T-helper 17 cell (primary cell): ENCODE results near the gene DTL. TPM values are rescaled to one million over a fixed set of nuclear protein-coding genes. Genes with fewer than 3 reads are reported as not detected.
A peak's percentile ranks its signal among the peaks of the same experiment; 100 is the strongest.
"Not testable (repeated sequence)": the region's sequence is repeated elsewhere in the genome, so short reads cannot be mapped to it uniquely, and the experiment has no call there.

ENCODE experiments used
- ATAC-seq: fragments of 150-1000 bp; cut with Tn5 transposase; 2 replicates; pipeline ENCODE4 v1.10.0; 2021; ENCODE audit warnings: mild to moderate bottlenecking, moderate library complexity
- DNase-seq, 3 donors: peaks; one replicate each; pipeline versions ENCODE4 v3.0.0 to v3.0.0-alpha.2; 2020 to 2021
- H3K9me3 ChIP-seq: one replicate; pipeline ENCODE4 v1.7.0; 2013; ENCODE audit warnings: low read length, mild to moderate bottlenecking; ENCODE audit not compliant: control insufficient read depth, poor library complexity, severe bottlenecking
- H3K27ac Mint-ChIP-seq: one replicate; pipeline ENCODE4 v1.8.0; 2022; ENCODE audit warnings: mild to moderate bottlenecking, moderate library complexity, mixed read lengths
- H3K27me3 Mint-ChIP-seq: one replicate; pipeline ENCODE4 v1.8.0; 2022; ENCODE audit warnings: mixed read lengths
- H3K36me3 Mint-ChIP-seq: one replicate; pipeline ENCODE4 v1.8.0; 2022; ENCODE audit warnings: low read depth, mixed read lengths
- H3K4me1 Mint-ChIP-seq: one replicate; pipeline ENCODE4 v1.8.0; 2022; ENCODE audit warnings: mild to moderate bottlenecking, mixed read lengths
- H3K4me3 Mint-ChIP-seq: one replicate; pipeline ENCODE4 v1.8.0; 2022; ENCODE audit warnings: mild to moderate bottlenecking, moderate library complexity, mixed read lengths
- total RNA-seq, 4 donors: library from RNA in 2 of 4; stranded (reverse) in 2 of 4; gene quantifications; one replicate each; pipeline ENCODE4 v1.2.3 and lab custom pipeline; 2022 to 2026

Gene DTL
- total RNA-seq, 2 donors from 2014 or later = 0.72 to 1.7 TPM

DNA sequence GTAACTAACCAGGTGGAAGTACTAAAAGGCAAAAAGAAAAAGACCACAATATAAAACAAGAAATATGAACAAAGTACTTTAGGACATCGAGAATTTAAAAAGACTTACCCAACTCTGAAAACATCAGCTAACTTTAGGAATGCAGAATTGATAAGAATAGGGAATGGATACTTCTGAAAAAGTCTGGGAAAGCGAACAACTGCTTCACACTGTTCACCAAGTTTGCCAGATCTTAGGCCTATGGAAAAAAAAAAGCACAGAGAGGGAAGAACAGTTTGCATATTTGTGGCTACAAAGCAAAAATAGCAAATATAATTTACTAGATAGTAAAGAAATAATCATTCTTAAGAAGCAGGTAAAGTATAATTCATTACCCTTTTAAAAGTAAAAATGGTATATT, 14.6 kb upstream of the DTL start:
- ATAC-seq = no peak
- H3K27me3 Mint-ChIP-seq = no peaks in the 10 kb centered on the region
- no peak overlapping the region for H3K4me3 Mint-ChIP-seq
- no peak for DNase-seq
- peaks cover 2% of the 10 kb centered on the region for H3K36me3 Mint-ChIP-seq
- H3K4me1 Mint-ChIP-seq = peaks cover 5% of the 10 kb centered on the region
- no peaks in the 10 kb centered on the region for H3K9me3 ChIP-seq
- peak overlapping the region; percentile 29 for H3K27ac Mint-ChIP-seq

- H3K36me3 Mint-ChIP-seq = peaks cover 2% of the 10 kb centered on the region
- H3K4me1 Mint-ChIP-seq = peaks cover 8% of the 10 kb centered on the region
- no peak for DNase-seq
- no peaks in the 10 kb centered on the region for H3K27me3 Mint-ChIP-seq
- no peaks in the 10 kb centered on the region for H3K9me3 ChIP-seq
- H3K27ac Mint-ChIP-seq = no peak overlapping the region
- no peak overlapping the region for H3K4me3 Mint-ChIP-seq
- no peak for ATAC-seq
These were observed 14.0 kb upstream of the DTL start for GRCh38 chr1:212021563-212021962.

DNA sequence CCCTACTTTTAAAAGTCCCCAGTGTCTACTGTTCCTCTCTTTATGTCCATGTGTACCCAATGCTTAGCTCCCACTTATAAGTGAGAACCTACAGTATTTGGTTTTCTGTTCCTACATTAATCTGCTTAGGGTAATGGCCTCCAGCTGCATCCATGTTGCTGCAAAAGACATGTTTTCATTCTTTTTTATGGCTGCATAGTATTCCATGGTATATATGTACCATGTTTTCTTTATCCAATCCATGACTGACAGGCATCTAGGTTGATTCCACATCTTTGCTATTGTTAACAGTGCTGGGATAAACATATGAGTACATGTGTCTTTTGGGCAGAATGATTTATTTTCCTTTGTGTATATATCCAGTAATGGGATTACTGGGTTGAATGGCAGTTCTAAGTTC, 12.6 kb upstream of the DTL start:
- H3K4me1 Mint-ChIP-seq = peaks cover 14% of the 10 kb centered on the region
- not testable (repeated sequence) for H3K9me3 ChIP-seq, ATAC-seq, H3K4me3 Mint-ChIP-seq, H3K36me3 Mint-ChIP-seq, H3K27me3 Mint-ChIP-seq, H3K27ac Mint-ChIP-seq, DNase-seq

DNA sequence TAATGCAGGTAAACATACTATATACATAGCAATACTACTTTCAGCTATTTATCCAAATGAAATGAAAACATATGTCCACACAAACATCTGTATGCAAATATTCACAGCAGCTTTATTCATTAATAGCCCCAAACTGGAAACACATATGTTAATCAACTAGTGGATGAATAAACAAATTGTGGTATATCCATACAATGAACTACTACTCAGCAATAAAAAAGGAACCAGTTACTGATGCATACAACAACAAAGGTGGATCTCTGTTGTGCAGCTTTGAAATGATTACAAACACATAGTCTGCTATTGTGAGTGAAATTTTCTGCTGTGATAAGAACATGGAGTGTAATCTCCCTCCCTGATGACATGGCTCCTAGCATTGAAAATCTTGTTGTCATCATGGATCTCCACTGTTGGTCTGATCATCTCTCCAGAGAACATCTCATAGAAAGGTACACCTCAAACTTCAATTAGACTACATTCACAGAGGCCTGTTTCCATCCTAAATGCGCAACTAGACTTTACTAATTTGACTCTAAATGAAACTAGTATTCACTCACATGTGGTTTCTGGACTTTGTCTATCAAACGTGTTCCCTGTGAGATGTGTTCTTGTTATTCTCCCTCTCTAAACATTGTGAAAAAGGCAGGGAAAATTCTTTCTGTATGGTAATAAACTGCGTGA, 10.9 kb upstream of the DTL start:
- Mint-ChIP-seq H3K4me1 (peaks cover 17% of the 10 kb centered on the region), H3K27me3 (no peaks in the 10 kb centered on the region), H3K36me3 (no peaks in the 10 kb centered on the region), H3K4me3 (no peak overlapping the region), H3K27ac (no peak overlapping the region)
- DNase-seq (no peak), ATAC-seq (no peak)
- H3K9me3 ChIP-seq = no peaks in the 10 kb centered on the region

DNA sequence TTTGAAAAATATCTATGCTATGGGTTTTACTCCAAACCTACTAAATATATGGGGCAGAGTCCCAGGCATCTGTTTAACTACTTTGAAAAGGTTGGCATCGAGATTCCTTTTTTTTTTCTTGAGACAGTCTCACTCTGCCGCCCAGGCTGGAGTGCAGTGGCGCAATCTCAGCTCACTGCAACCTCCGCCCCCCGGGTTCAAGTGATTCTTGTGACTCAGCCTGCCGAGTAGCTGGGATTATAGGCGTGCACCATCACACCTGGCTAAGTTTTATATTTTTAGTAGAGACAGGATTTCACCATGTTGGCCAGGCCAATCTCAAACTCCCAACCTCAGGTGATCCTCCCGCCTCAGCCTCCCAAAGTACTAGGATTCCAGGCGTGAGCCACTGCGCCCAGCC, 7.8 kb upstream of the DTL start:
- not testable (repeated sequence) for DNase-seq, H3K9me3 ChIP-seq, H3K36me3 Mint-ChIP-seq, H3K4me3 Mint-ChIP-seq, H3K27me3 Mint-ChIP-seq, ATAC-seq
- Mint-ChIP-seq H3K4me1 (peaks cover 36% of the 10 kb centered on the region), H3K27ac (peak overlapping the region; percentile 39)

DNA sequence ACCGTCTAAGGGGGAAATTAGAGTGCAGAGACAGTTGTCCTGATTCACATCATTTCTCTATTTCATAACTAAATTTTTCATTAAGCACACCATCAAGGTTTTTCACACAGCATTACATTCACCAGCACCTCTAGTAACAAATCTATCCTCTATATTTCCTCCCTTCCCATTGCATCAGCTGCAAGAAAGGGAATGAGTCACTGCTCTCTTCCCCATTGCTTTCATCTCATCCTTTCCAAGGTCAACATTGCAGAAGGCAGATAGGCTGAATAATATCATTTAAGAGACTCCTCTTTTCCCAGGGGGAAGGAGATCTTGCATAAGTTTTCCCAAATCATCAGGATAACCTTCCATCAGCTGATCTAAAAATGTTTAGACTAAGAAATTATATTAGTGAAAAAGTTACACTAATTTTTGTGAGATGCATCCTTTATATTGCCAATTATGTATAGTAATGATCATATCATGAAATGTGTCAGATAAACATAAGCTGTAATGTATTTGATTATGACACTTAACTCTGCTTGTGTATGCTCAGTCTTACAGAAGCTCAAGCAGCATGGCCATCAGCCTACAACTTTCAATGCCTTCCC, 4.5 kb upstream of the DTL start:
- H3K4me1 Mint-ChIP-seq = peaks cover 50% of the 10 kb centered on the region
- DNase-seq = no peak
- no peaks in the 10 kb centered on the region for H3K27me3 Mint-ChIP-seq
- no peak for ATAC-seq
- no peak overlapping the region for H3K4me3 Mint-ChIP-seq
- H3K9me3 ChIP-seq = no peaks in the 10 kb centered on the region
- no peak overlapping the region for H3K27ac Mint-ChIP-seq
- H3K36me3 Mint-ChIP-seq = peaks cover 5% of the 10 kb centered on the region

DNA sequence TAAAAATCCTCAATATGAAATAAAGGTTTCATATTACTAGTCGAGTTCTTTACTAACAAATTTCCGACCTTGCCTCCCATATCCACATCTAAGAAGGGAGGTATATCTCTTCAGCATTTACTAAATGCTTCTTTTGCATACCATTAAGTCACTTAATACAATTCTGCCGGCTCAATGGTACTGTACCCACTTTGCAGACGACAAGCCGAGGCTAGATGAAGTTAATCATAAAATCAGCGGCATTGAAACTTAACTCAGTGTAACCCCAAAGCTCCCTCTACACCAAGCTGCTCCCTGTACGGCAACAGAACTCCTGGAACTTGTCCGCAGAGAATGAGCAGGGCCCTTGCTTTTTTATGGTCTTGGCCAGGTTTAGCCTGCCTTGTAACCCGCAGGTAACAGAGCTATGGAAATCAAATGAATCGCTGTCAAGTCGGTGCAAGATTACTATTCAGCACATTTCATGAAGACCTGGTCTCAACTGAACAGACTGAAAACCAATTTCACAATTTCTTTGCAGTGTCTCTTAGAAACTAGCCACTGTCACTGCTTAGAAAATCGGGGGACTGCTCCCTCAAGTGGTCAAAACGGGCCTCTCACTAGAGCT, 929 bp upstream of the DTL start:
- peaks cover 51% of the 10 kb centered on the region for H3K4me1 Mint-ChIP-seq

GRCh38 chr1:212035835-212036605, 472 bp downstream of the DTL start:
- Mint-ChIP-seq H3K4me1 (peaks cover 48% of the 10 kb centered on the region), H3K27ac (peak overlapping the region; percentile 98), H3K36me3 (peaks cover 5% of the 10 kb centered on the region), H3K4me3 (peak overlapping the region; percentile 96), H3K27me3 (no peaks in the 10 kb centered on the region)
- no peaks in the 10 kb centered on the region for H3K9me3 ChIP-seq
- ATAC-seq = no peak
- DNase-seq = no peak

More for the DNA sequence above, 929 bp upstream of the DTL start:
- Mint-ChIP-seq H3K4me3 (peak overlapping the region; percentile 96), H3K27ac (peak overlapping the region; percentile 98), H3K36me3 (peaks cover 5% of the 10 kb centered on the region), H3K27me3 (no peaks in the 10 kb centered on the region)
- DNase-seq (no peak), ATAC-seq (peak; percentile 1)
- H3K9me3 ChIP-seq = no peaks in the 10 kb centered on the region

- ATAC-seq (no peak), DNase-seq (no peak)
- no peaks in the 10 kb centered on the region for H3K9me3 ChIP-seq
- H3K4me3 Mint-ChIP-seq = peak overlapping the region; percentile 31
- no peak overlapping the region for H3K27ac Mint-ChIP-seq
- H3K27me3 Mint-ChIP-seq = no peaks in the 10 kb centered on the region
- peaks cover under 1% of the 10 kb centered on the region for H3K36me3 Mint-ChIP-seq
- peaks cover 36% of the 10 kb centered on the region for H3K4me1 Mint-ChIP-seq
These were observed 2.4 kb downstream of the DTL start for GRCh38 chr1:212037900-212038299.

- Mint-ChIP-seq H3K4me3 (no peak overlapping the region), H3K36me3 (no peaks in the 10 kb centered on the region)
These were observed 4.1 kb downstream of the DTL start for GRCh38 chr1:212039622-212040021.

DNA sequence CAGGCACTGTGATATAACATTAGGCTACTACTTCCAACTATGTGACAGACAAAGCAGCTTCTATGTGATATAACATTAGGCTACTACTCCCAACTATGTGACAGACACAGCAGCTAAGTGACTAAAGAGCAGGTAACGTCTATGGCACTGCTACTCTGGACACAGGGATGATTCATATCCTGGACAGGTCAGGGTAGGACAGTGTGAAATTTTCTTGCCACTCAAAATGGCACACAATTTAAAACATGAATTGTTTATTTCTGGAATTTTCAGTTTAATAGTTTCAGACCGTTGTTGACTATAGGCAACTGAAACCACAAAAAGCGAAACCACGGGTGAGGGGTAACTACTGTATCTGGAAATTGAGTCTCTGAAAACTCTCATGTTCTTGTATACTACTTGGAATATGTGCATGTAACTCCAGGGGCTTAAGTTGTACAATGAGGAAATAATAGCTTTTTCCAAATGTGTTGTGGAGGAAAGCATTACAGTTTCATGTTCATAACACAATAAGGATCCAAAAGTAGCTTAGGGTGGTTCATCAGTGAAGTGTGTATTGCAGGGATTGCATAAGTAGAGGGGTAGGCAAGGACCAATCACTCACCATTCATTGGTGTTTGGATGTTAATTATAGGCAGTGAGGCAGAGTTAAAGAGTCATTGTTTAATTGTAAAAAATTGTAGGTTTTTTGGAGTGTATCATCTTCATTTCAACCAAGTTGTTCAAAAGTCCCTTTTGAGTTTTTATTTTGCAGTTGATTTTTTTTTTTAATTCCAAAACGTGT, 5.3 kb downstream of the DTL start:
- ATAC-seq (peak; percentile 22), DNase-seq (no peak)
- H3K4me1 Mint-ChIP-seq = peaks cover 23% of the 10 kb centered on the region
- H3K36me3 Mint-ChIP-seq = no peaks in the 10 kb centered on the region
- H3K27me3 Mint-ChIP-seq = no peaks in the 10 kb centered on the region
- peak overlapping the region; percentile 72 for H3K4me3 Mint-ChIP-seq
- H3K9me3 ChIP-seq = no peaks in the 10 kb centered on the region
- no peak overlapping the region for H3K27ac Mint-ChIP-seq

More at GRCh38 chr1:212039622-212040021, 4.1 kb downstream of the DTL start:
- ATAC-seq = no peak
- no peak for DNase-seq
- no peaks in the 10 kb centered on the region for H3K9me3 ChIP-seq
- Mint-ChIP-seq H3K27ac (no peak overlapping the region), H3K4me1 (peaks cover 30% of the 10 kb centered on the region), H3K27me3 (no peaks in the 10 kb centered on the region)

DNA sequence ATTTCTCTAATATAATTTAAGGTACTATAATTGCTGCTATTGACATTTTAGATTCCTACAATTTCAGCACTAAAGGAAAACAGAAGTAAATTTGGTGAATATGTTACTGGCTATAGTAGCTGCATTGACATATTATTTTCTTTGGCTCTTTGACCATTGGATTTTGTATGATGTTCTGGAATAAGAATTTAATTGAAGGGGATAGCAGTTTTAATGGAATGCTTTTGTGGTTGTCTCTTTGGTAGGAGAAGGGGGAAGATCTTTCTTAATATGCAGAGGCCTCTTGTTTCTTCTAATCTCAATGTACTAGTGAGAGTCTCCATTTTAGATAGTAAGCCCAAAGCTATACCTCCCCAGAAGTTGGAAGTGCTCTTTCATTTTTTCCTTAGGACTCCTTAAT, 6.9 kb downstream of the DTL start:
- H3K27me3 Mint-ChIP-seq = no peaks in the 10 kb centered on the region
- DNase-seq = no peak
- no peak overlapping the region for H3K27ac Mint-ChIP-seq
- no peak for ATAC-seq
- no peaks in the 10 kb centered on the region for H3K36me3 Mint-ChIP-seq
- no peaks in the 10 kb centered on the region for H3K9me3 ChIP-seq
- H3K4me1 Mint-ChIP-seq = peaks cover 18% of the 10 kb centered on the region
- peak overlapping the region; percentile 49 for H3K4me3 Mint-ChIP-seq

GRCh38 chr1:212044851-212045250, 9.3 kb downstream of the DTL start:
- no peaks in the 10 kb centered on the region for H3K27me3 Mint-ChIP-seq
- peaks cover 13% of the 10 kb centered on the region for H3K4me1 Mint-ChIP-seq
- DNase-seq (no peak), ATAC-seq (no peak)
- no peaks in the 10 kb centered on the region for H3K36me3 Mint-ChIP-seq
- H3K9me3 ChIP-seq = no peaks in the 10 kb centered on the region
- H3K27ac Mint-ChIP-seq = no peak overlapping the region
- H3K4me3 Mint-ChIP-seq = no peak overlapping the region
